IMR-90 (cell line): ENCODE results near the gene LAGE3. TPM values are rescaled to one million over a fixed set of nuclear protein-coding genes. Genes with fewer than 3 reads are reported as not detected.

ENCODE experiments used
- ATAC-seq: fragments of 200-7000 bp; cut with Tn5 transposase; 2 replicates; pipeline ENCODE4 v1.9.1; 2020; ENCODE audit warnings: low read depth, mild to moderate bottlenecking, moderate library complexity
- BruUV-seq: library from RNA; stranded (reverse); fragments of 400-500 nt; replicated peaks from 2 replicates; lab custom pipeline; 2021; lab: Mats Ljungman, UMichigan
- CTCF ChIA-PET: fragments of 300-600 bp; formaldehyde crosslinking; extraction: SDS; loops from one replicate; lab custom pipeline; 2021; ENCODE audit warnings: antibody characterized with exemption; lab: Yijun Ruan, JAX
- POLR2A ChIA-PET: fragments of 300-600 bp; sonication (Branson Sonifier 250); formaldehyde crosslinking; loops from one replicate; lab custom pipeline; 2022; ENCODE audit warnings: antibody characterized with exemption; ENCODE audit not compliant: unreplicated experiment; lab: Charles Lee
- DNase-seq: peaks from one replicate; pipeline ENCODE4 v3.0.0; 2013
- H2AFZ ChIP-seq: replicated peaks from 2 replicates; pipeline ENCODE3; 2013; ENCODE audit warnings: low read length, mild to moderate bottlenecking; ENCODE audit not compliant: poor library complexity
- H2AK5ac ChIP-seq: 2 replicates; pipeline ENCODE4 v1.6.1; 2013; ENCODE audit warnings: low read depth, low read length, inconsistent platforms
- H2AK9ac ChIP-seq: replicated peaks from 2 replicates; pipeline ENCODE3; 2013; ENCODE audit warnings: mild to moderate bottlenecking, low read depth, low read length, moderate library complexity; ENCODE audit not compliant: poor library complexity
- H2BK120ac ChIP-seq: 2 replicates; pipeline ENCODE4 v1.6.1; 2013; ENCODE audit warnings: low read depth, low read length, inconsistent platforms
- H2BK15ac ChIP-seq: 3 replicates; pipeline ENCODE4 v1.6.1; 2013; ENCODE audit warnings: low read depth, low read length, inconsistent platforms
- H2BK20ac ChIP-seq: 2 replicates; pipeline ENCODE4 v1.6.1; 2013; ENCODE audit warnings: low read depth, mild to moderate bottlenecking, inconsistent platforms, low read length, moderate library complexity
- H2BK5ac ChIP-seq: 2 replicates; pipeline ENCODE4 v1.6.1; 2013; ENCODE audit warnings: mild to moderate bottlenecking, low read depth, low read length, inconsistent platforms; ENCODE audit not compliant: poor library complexity, severe bottlenecking
- H3K14ac ChIP-seq: replicated peaks from 2 replicates; pipeline ENCODE4 v1.6.1; 2013; ENCODE audit warnings: low read depth, low read length, inconsistent platforms
- H3K18ac ChIP-seq: 2 replicates; pipeline ENCODE4 v1.6.1; 2013; ENCODE audit warnings: low read depth, low read length, control low read depth
- H3K23ac ChIP-seq: 2 replicates; pipeline ENCODE4 v1.6.1; 2013; ENCODE audit warnings: low read depth, low read length, inconsistent platforms
- H3K27ac ChIP-seq: 2 replicates; pipeline ENCODE4 v1.5.1; 2013; ENCODE audit warnings: mild to moderate bottlenecking, control low read depth, low read length; ENCODE audit not compliant: insufficient read depth
- H3K27me3 ChIP-seq: 2 replicates; pipeline ENCODE4 v1.6.1; 2013; ENCODE audit warnings: low read length; ENCODE audit not compliant: control insufficient read depth, insufficient read depth
- H3K36me3 ChIP-seq: 2 replicates; pipeline ENCODE4 v1.6.1; 2013; ENCODE audit warnings: low read length, mixed read lengths; ENCODE audit not compliant: control insufficient read depth, insufficient read depth
- H3K4ac ChIP-seq: 2 replicates; pipeline ENCODE4 v1.6.1; 2013; ENCODE audit warnings: low read depth, low read length, inconsistent platforms
- H3K4me1 ChIP-seq: 2 replicates; pipeline ENCODE4 v1.6.1; 2013; ENCODE audit warnings: low read length, mixed read lengths; ENCODE audit not compliant: control insufficient read depth, insufficient read depth
- H3K4me2 ChIP-seq: 2 replicates; pipeline ENCODE4 v1.6.1; 2013; ENCODE audit warnings: low read depth, mild to moderate bottlenecking, control low read depth, low read length, moderate library complexity
- H3K4me3 ChIP-seq: 2 replicates; pipeline ENCODE4 v1.5.1; 2013; ENCODE audit warnings: low read depth, mild to moderate bottlenecking, control low read depth, low read length, moderate library complexity; ENCODE audit not compliant: insufficient read depth
- H3K56ac ChIP-seq: 2 replicates; pipeline ENCODE4 v1.6.1; 2013; ENCODE audit warnings: low read length, inconsistent platforms; ENCODE audit not compliant: insufficient read depth; ENCODE audit errors: extremely low read depth
- H3K79me1 ChIP-seq, 2 experiments: 2 replicates each; pipeline ENCODE4 v1.6.1; 2013; ENCODE audit warnings: low read length in 2 of 2, inconsistent platforms in 1 of 2, low read depth in 1 of 2
- H3K9ac ChIP-seq: 2 replicates; pipeline ENCODE4 v1.6.1; 2013; ENCODE audit warnings: low read depth, low read length, control low read depth
- H3K9me1 ChIP-seq: 2 replicates; pipeline ENCODE4 v1.6.1; 2013; ENCODE audit warnings: low read length, inconsistent platforms; ENCODE audit not compliant: insufficient read depth
- H3K9me3 ChIP-seq: 2 replicates; pipeline ENCODE4 v1.6.1; 2013; ENCODE audit warnings: low read length; ENCODE audit not compliant: control insufficient read depth, insufficient read depth
- H4K20me1 ChIP-seq: 2 replicates; pipeline ENCODE4 v1.6.1; 2013; ENCODE audit warnings: low read length, inconsistent platforms; ENCODE audit not compliant: insufficient read depth
- H4K5ac ChIP-seq: 2 replicates; pipeline ENCODE4 v1.6.1; 2013; ENCODE audit warnings: mild to moderate bottlenecking, low read depth, low read length, control low read depth
- H4K8ac ChIP-seq, 2 experiments: 2 replicates each; pipeline ENCODE4 v1.6.1; 2013; ENCODE audit warnings: low read depth in 2 of 2, low read length in 2 of 2, control low read depth in 1 of 2, inconsistent platforms in 1 of 2
- H4K91ac ChIP-seq: 2 replicates; pipeline ENCODE4 v1.6.1; 2013; ENCODE audit warnings: low read depth, low read length, inconsistent platforms; ENCODE audit not compliant: insufficient read depth
- BHLHE40 ChIP-seq: fragments of 150-350 bp; IDR thresholded peaks from 2 replicates; pipeline ENCODE4 v1.6.1; 2016; ENCODE audit warnings: mild to moderate bottlenecking, low read depth, low read length
- CEBPB ChIP-seq: IDR thresholded peaks from 2 replicates; pipeline ENCODE4 v1.6.1; 2012; ENCODE audit warnings: low read depth, low read length, improper control_type of control experiment
- CHD1 ChIP-seq: IDR thresholded peaks from 2 replicates; pipeline ENCODE4 v1.6.1; 2012; ENCODE audit warnings: low read depth, low read length, improper control_type of control experiment
- ELK1 ChIP-seq: fragments of 150-350 bp; IDR thresholded peaks from 2 replicates; pipeline ENCODE4 v1.6.1; 2016; ENCODE audit warnings: low read depth, mild to moderate bottlenecking, low read length, moderate library complexity, borderline replicate concordance
- FOS ChIP-seq: fragments of 150-350 bp; IDR thresholded peaks from 2 replicates; pipeline ENCODE4 v1.6.1; 2016; ENCODE audit warnings: low read depth, low read length
- MAFK ChIP-seq: IDR thresholded peaks from 2 replicates; pipeline ENCODE4 v1.6.1; 2012; ENCODE audit warnings: low read depth, low read length, improper control_type of control experiment
- MAZ ChIP-seq: IDR thresholded peaks from 2 replicates; pipeline ENCODE4 v1.6.1; 2012; ENCODE audit warnings: low read depth, mild to moderate bottlenecking, low read length, improper control_type of control experiment, moderate library complexity, borderline replicate concordance
- MXI1 ChIP-seq: IDR thresholded peaks from 2 replicates; pipeline ENCODE4 v1.6.1; 2012; ENCODE audit warnings: low read depth, mild to moderate bottlenecking, low read length, moderate library complexity, borderline replicate concordance
- NFE2L2 ChIP-seq: fragments of 150-350 bp; IDR thresholded peaks from 2 replicates; pipeline ENCODE4 v1.6.1; 2016; ENCODE audit warnings: low read depth, mild to moderate bottlenecking, low read length
- POLR2A ChIP-seq: IDR thresholded peaks from 2 replicates; pipeline ENCODE4 v1.6.1; 2012; ENCODE audit warnings: mild to moderate bottlenecking, low read depth, low read length
- RAD21 ChIP-seq: IDR thresholded peaks from 2 replicates; pipeline ENCODE4 v1.6.1; 2012; ENCODE audit warnings: low read length, improper control_type of control experiment
- RFX5 ChIP-seq: IDR thresholded peaks from 2 replicates; pipeline ENCODE4 v1.8.0; 2012; ENCODE audit warnings: low read depth, mild to moderate bottlenecking, low read length, moderate library complexity
- SMC3 ChIP-seq: fragments of 150-350 bp; IDR thresholded peaks from 2 replicates; pipeline ENCODE4 v1.6.1; 2016; ENCODE audit warnings: low read depth, mild to moderate bottlenecking, antibody characterized with exemption, low read length, moderate library complexity
- WGBS, 2 experiments: methylation state at CpG; one replicate each; pipeline versions ENCODE4 v1.1.5 to v1.1.7; 2013; ENCODE audit warnings: missing lambda C conversion rate in 2 of 2; ENCODE audit not compliant: insufficient read length in 1 of 2; ENCODE audit errors: extremely low coverage in 2 of 2; 5-methylcytosine and 5-hydroxymethylcytosine counted together
- dilution Hi-C: fragments of 300-500 bp; cut with HindIII; formaldehyde crosslinking; loops from one replicate; pipeline ENCODE4 v1.14.3; 2018; ENCODE audit warnings: low sequenced_read_pairs; ENCODE audit not compliant: unreplicated experiment
- in situ Hi-C: fragments of 300-500 bp; cut with MboI; formaldehyde crosslinking; loops from 3 replicates; pipeline ENCODE4 v1.14.3; 2019; ENCODE audit warnings: low sequenced_read_pairs, inconsistent platforms, mixed read lengths
- intact Hi-C: fragments of 100-400 bp; cut with micrococcal nuclease; formaldehyde crosslinking; loops from 2 replicates; pipeline ENCODE4 v1.10.0; 2022
- polyA plus RNA-seq, 3 experiments: library from polyadenylated mRNA; depleted of rRNA; stranded (reverse); fragments of >200 nt; gene quantifications; 2 replicates each; pipeline ENCODE4 v1.2.3, GENCODE V29; 2012; ENCODE audit warnings: low replicate concordance in 1 of 3
- total RNA-seq: library from RNA; depleted of rRNA; stranded (reverse); fragments of >200 nt; gene quantifications from 2 replicates; pipeline ENCODE4 v1.2.3, GENCODE V29; 2012
- TF ChIP-seq, protein P1 (sequence below): fragments of 150-350 bp; IDR thresholded peaks from 2 replicates; pipeline ENCODE4 v1.6.1; 2017; ENCODE audit warnings: mild to moderate bottlenecking, antibody characterized with exemption, low read length, low read depth

LAGE3 gene
- total and polyA plus RNA-seq, 2 of the 4 experiments (the other 2 are of a cell fraction), result 3.6 to 14.8 TPM

GRCh38 chrX:154490414-154491083 is 11.5 kb upstream of the LAGE3 start, which contains the start of gene SLC10A3:
TSS of gene SLC10A3 (minus strand) at chrX:154490629. CDS start at chrX:154488940, 1,689 bp downstream.
- ATAC-seq (peak; percentile 86), DNase-seq (peak; percentile 92)
- Histone ChIP-seq H2AFZ (peak within 1 kb of the TSS; percentile 91), H3K4me3 (peak within 1 kb of the TSS; percentile 84), H3K4ac (peak within 1 kb of the TSS; percentile 85), H3K18ac (peak within 1 kb of the TSS; percentile 71; the same call in 1 of the 2 replicates), H3K4me1 (peaks cover 2% of the 10 kb centered on the region; the same call in 1 of the 2 replicates), H2BK20ac (no peak within 1 kb of the TSS), H3K56ac (peak within 1 kb of the TSS; percentile 76; the same call in 1 of the 2 replicates), H2AK9ac (peak within 1 kb of the TSS; percentile 96), H3K36me3 (peaks cover 5% of the 10 kb centered on the region; the same call in 1 of the 2 replicates), H4K91ac (peak within 1 kb of the TSS; percentile 15; the same call in 1 of the 2 replicates), H3K23ac (peak within 1 kb of the TSS; percentile 91), H4K5ac (peak within 1 kb of the TSS; percentile 75), H3K4me2 (peak within 1 kb of the TSS; percentile 89), H3K14ac (peak within 1 kb of the TSS; percentile 86), H4K20me1 (no peaks in the 10 kb centered on the region; the same call in 1 of the 2 replicates), H3K9me1 (peaks cover 8% of the 10 kb centered on the region; the same call in 1 of the 2 replicates), H2BK120ac (0 out of 2 replicates have a peak within 1 kb of the TSS, but pooled peaks have one; percentile 30), H3K27me3 (no peaks in the 10 kb centered on the region), H4K8ac (peak within 1 kb of the TSS; percentile 86 to 89; a peak in 2 of 4 replicates), H3K79me1 (peaks cover 0 to 25% of the 10 kb centered on the region in 2 experiments; a peak in 2 of 4 replicates), H2BK5ac (peak within 1 kb of the TSS; percentile 69), H3K9me3 (no peaks in the 10 kb centered on the region), H3K9ac (peak within 1 kb of the TSS; percentile 95), H2BK15ac (peak within 1 kb of the TSS; percentile 39; the same call in 1 of the 3 replicates), H3K27ac (peak within 1 kb of the TSS; percentile 93), H2AK5ac (peak within 1 kb of the TSS; percentile 66)
- ChIA-PET CTCF (interaction anchor here (0.6 kb wide), 1 partner anchor 63 kb away, joined by 4 read pairs; no protein-coding TSS in a partner anchor), POLR2A (interaction anchor here (0.5 to 1.0 kb wide), 2 partner anchors 12 to 119 kb away, joined by 3 read pairs; no protein-coding TSS in a partner anchor)
- intact Hi-C loops (loop anchor here (1.0 to 2.0 kb wide), 3 partner anchors 26 to 56 kb away; partner anchors contain the start of genes FAM3A, G6PD and IKBKG), in situ Hi-C loops (no loop called here), dilution Hi-C loops (no loop called here)
- BruUV-seq, result no TSS peak
- 32% methylated on average over 22 of the region's 71 CpGs; no CpG with 5 or more reads in 1 of the 2 experiments for WGBS, 2 experiments
- TF ChIP-seq, protein P1, sequence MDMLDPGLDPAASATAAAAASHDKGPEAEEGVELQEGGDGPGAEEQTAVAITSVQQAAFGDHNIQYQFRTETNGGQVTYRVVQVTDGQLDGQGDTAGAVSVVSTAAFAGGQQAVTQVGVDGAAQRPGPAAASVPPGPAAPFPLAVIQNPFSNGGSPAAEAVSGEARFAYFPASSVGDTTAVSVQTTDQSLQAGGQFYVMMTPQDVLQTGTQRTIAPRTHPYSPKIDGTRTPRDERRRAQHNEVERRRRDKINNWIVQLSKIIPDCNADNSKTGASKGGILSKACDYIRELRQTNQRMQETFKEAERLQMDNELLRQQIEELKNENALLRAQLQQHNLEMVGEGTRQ, result no peak
- no peak for TF ChIP-seq ELK1
- TF ChIP-seq MAZ, result 0 out of 2 replicates have a peak, but pooled peaks have one; percentile 35
- no peak for TF ChIP-seq FOS
- TF ChIP-seq SMC3, result no peak
- TF ChIP-seq RFX5, result no peak
- TF ChIP-seq CEBPB, result no peak
- TF ChIP-seq POLR2A, result peak; percentile 95
- TF ChIP-seq CHD1, result no peak
- no peak for TF ChIP-seq NFE2L2
- 0 out of 2 replicates have a peak, but pooled peaks have one; percentile 13 for TF ChIP-seq RAD21
- no peak for TF ChIP-seq BHLHE40
- TF ChIP-seq MAFK, result no peak
- TF ChIP-seq MXI1, result no peak
